GM18517 (cell line): ENCODE measurements around the gene AKR7A2.
A peak's percentile ranks its signal among the peaks of the same experiment; 100 is the strongest.

Experiments
- ATAC-seq: cut with Tn5 transposase; IDR thresholded peaks from one replicate; pipeline ENCODE4 v1.9.1; 2021; ENCODE audit warnings: mild to moderate bottlenecking, moderate library complexity; ENCODE audit not compliant: unreplicated experiment

Gene AKR7A2

GRCh38 chr1:19311931-19312781 is at the start of gene AKR7A2, which contains the start of gene SLC66A1:
Gene AKR7A2, minus strand, starts transcription at chr1:19312144. Its CDS starts 20 bp downstream, at chr1:19312124.
Gene SLC66A1, plus strand, starts transcription at chr1:19312326. Its CDS starts 5,352 bp downstream, at chr1:19317678.
- peak; percentile 63 for ATAC-seq

- no peak for ATAC-seq
These were observed 49.1 kb upstream of the AKR7A2 start for GRCh38 chr1:19360843-19361610.

- no peak for ATAC-seq
These were observed 48.5 kb upstream of the AKR7A2 start for GRCh38 chr1:19360432-19360831.

GRCh38 chr1:19360016-19360415 is 48.1 kb upstream of the AKR7A2 start:
- ATAC-seq = no peak

- ATAC-seq = no peak
These were observed 47.4 kb upstream of the AKR7A2 start for GRCh38 chr1:19359357-19359756.

- no peak for ATAC-seq
These were observed 46.8 kb upstream of the AKR7A2 start for GRCh38 chr1:19358710-19359109.

- no peak for ATAC-seq
These were observed 45.5 kb upstream of the AKR7A2 start for GRCh38 chr1:19357299-19357986.

GRCh38 chr1:19356266-19356665 is 44.3 kb upstream of the AKR7A2 start:
- no peak for ATAC-seq

GRCh38 chr1:19354531-19354981 is 42.6 kb upstream of the AKR7A2 start:
- no peak for ATAC-seq

- no peak for ATAC-seq
These were observed 41.7 kb upstream of the AKR7A2 start for GRCh38 chr1:19353596-19353995.

GRCh38 chr1:19352839-19353238 is 40.9 kb upstream of the AKR7A2 start:
- ATAC-seq = no peak

- ATAC-seq = no peak
These were observed 39.9 kb upstream of the AKR7A2 start for GRCh38 chr1:19351873-19352272.

- ATAC-seq = no peak
These were observed 38.6 kb upstream of the AKR7A2 start for GRCh38 chr1:19350566-19350965.

GRCh38 chr1:19349999-19350398 is 38.1 kb upstream of the AKR7A2 start:
- no peak for ATAC-seq

- ATAC-seq = no peak
These were observed 36.7 kb upstream of the AKR7A2 start for GRCh38 chr1:19348441-19349198.

- no peak for ATAC-seq
These were observed 35.7 kb upstream of the AKR7A2 start for GRCh38 chr1:19347533-19348172.

- ATAC-seq = no peak
These were observed 34.1 kb upstream of the AKR7A2 start for GRCh38 chr1:19346026-19346425.

GRCh38 chr1:19345391-19345790 is 33.4 kb upstream of the AKR7A2 start:
- ATAC-seq = no peak

- ATAC-seq = no peak
These were observed 32.9 kb upstream of the AKR7A2 start for GRCh38 chr1:19344831-19345230.

- ATAC-seq = no peak
These were observed 32.4 kb upstream of the AKR7A2 start for GRCh38 chr1:19344372-19344810.
